ENCODE data around the gene FPR1.

The FPR1 gene

GRCh38 chr19:51751655-51752054 lies at the start of gene FPR1:
TSS of gene FPR1 (minus strand) at chr19:51751878. CDS start at chr19:51746994, 4,884 bp downstream.
- no peak for DNase-seq

- no peak for DNase-seq
Observed at GRCh38 chr19:51800473-51801244, 49.0 kb upstream of the FPR1 start.

GRCh38 chr19:51799774-51800472 lies 48.2 kb upstream of the FPR1 start:
- DNase-seq = no peak

- no peak for DNase-seq
Observed at GRCh38 chr19:51799034-51799773, 47.5 kb upstream of the FPR1 start.

GRCh38 chr19:51798062-51798461 lies 46.4 kb upstream of the FPR1 start:
- no peak for DNase-seq

- DNase-seq = no peak
Observed at GRCh38 chr19:51797480-51797879, 45.8 kb upstream of the FPR1 start.

GRCh38 chr19:51796195-51796679 lies 44.6 kb upstream of the FPR1 start:
- DNase-seq = no peak

GRCh38 chr19:51794885-51795490 lies 43.3 kb upstream of the FPR1 start, which contains the start of gene FPR3:
TSS of gene FPR3 (plus strand) at chr19:51795157. CDS start at chr19:51823749, 28,592 bp downstream.
- DNase-seq = no peak

GRCh38 chr19:51793994-51794393 lies 42.3 kb upstream of the FPR1 start:
- DNase-seq = no peak

GRCh38 chr19:51792932-51793331 lies 41.3 kb upstream of the FPR1 start:
- no peak for DNase-seq

- no peak for DNase-seq
Observed at GRCh38 chr19:51789061-51789795, 37.5 kb upstream of the FPR1 start.

GRCh38 chr19:51788029-51788428 lies 36.4 kb upstream of the FPR1 start:
- no peak for DNase-seq

GRCh38 chr19:51786646-51787494 lies 35.2 kb upstream of the FPR1 start:
- DNase-seq = no peak

GRCh38 chr19:51784922-51785690 lies 33.4 kb upstream of the FPR1 start:
- peak; percentile 55 for DNase-seq

GRCh38 chr19:51784109-51784785 lies 32.6 kb upstream of the FPR1 start:
- DNase-seq = no peak

GRCh38 chr19:51783372-51783771 lies 31.7 kb upstream of the FPR1 start:
- DNase-seq = no peak

- DNase-seq = no peak
Observed at GRCh38 chr19:51781999-51782398, 30.3 kb upstream of the FPR1 start.

- no peak for DNase-seq
Observed at GRCh38 chr19:51780270-51780669, 28.6 kb upstream of the FPR1 start.

- no peak for DNase-seq
Observed at GRCh38 chr19:51779703-51780102, 28.0 kb upstream of the FPR1 start.

- no peak for DNase-seq
Observed at GRCh38 chr19:51779181-51779580, 27.5 kb upstream of the FPR1 start.

Data from activated CD4-positive, alpha-beta T cell treated with anti-CD3 and anti-CD28 coated beads, Interleukin-2, amount 50 U/mL, for 16 hours (primary cell).